ENCODE measurements around the gene ACP3. TPM values are rescaled to one million over a fixed set of nuclear protein-coding genes. Genes with fewer than 3 reads are reported as not detected.
"Not testable (repeated sequence)": the region's sequence is repeated elsewhere in the genome, so short reads cannot be mapped to it uniquely, and the experiment has no call there.

Gene ACP3
- total RNA-seq, 1 experiment from 2014 or later: 0.82 TPM

- Mint-ChIP-seq H3K4me1 (ENCODE audit: low read depth, unreplicated experiment) (no peaks in the 10 kb centered on the region), H3K27me3 (ENCODE audit: insufficient read depth, unreplicated experiment) (no peaks in the 10 kb centered on the region), H3K36me3 (ENCODE audit: insufficient read depth, unreplicated experiment) (no peaks in the 10 kb centered on the region), H3K9me3 (ENCODE audit: unreplicated experiment) (no peaks in the 10 kb centered on the region), H3K4me3 (ENCODE audit: unreplicated experiment) (no peak overlapping the region), H3K27ac (ENCODE audit: unreplicated experiment) (no peak overlapping the region)
- no peak for TF ChIP-seq CTCF (IDR thresholded peaks at IDR 0.05; ENCODE audit: insufficient read depth in 1 of 2, low read depth in 1 of 2, low read length in 1 of 2, severe bottlenecking in 1 of 2, unreplicated experiment in 1 of 2)
- ChIA-PET CTCF (interaction anchor here (1.0 kb wide), 1 partner anchor 139 kb away, joined by 4 read pairs; no protein-coding TSS in a partner anchor), POLR2A (no interaction called here)
- Histone ChIP-seq H3K27me3 (replicated peaks; ENCODE audit: control insufficient read depth, insufficient read depth, low read length) (no peaks in the 10 kb centered on the region), H3K36me3 (ENCODE audit: control insufficient read depth, insufficient read depth, low read length) (no peaks in the 10 kb centered on the region), H3K4me1 (no peaks in the 10 kb centered on the region), H3K4me3 (ENCODE audit: low read depth, low read length) (no peak overlapping the region), H3K9me3 (no peaks in the 10 kb centered on the region)
- BruUV-seq (replicated peaks): no TSS peak
- intact Hi-C loops (cut with micrococcal nuclease; ENCODE audit: unreplicated experiment): no loop called here
- DNase-seq: no peak
These were observed 79.0 kb downstream of the ACP3 start for GRCh38 chr3:132396255-132396654.

- H3K4me3 ChIP-seq (ENCODE audit: low read depth, low read length); H3K27me3 Mint-ChIP-seq (ENCODE audit: insufficient read depth, unreplicated experiment); H3K4me3 Mint-ChIP-seq (ENCODE audit: unreplicated experiment); DNase-seq; POLR2A ChIA-PET; H3K9me3 Mint-ChIP-seq (ENCODE audit: unreplicated experiment); H3K9me3 ChIP-seq; H3K36me3 Mint-ChIP-seq (ENCODE audit: insufficient read depth, unreplicated experiment); intact Hi-C loops (cut with micrococcal nuclease; ENCODE audit: unreplicated experiment); H3K4me1 Mint-ChIP-seq (ENCODE audit: low read depth, unreplicated experiment); H3K4me1 ChIP-seq; BruUV-seq (replicated peaks); H3K27me3 ChIP-seq (replicated peaks; ENCODE audit: control insufficient read depth, insufficient read depth, low read length); H3K27ac Mint-ChIP-seq (ENCODE audit: unreplicated experiment); H3K36me3 ChIP-seq (ENCODE audit: control insufficient read depth, insufficient read depth, low read length): not testable (repeated sequence)
- CTCF ChIA-PET: interaction anchor here (1.0 kb wide), 1 partner anchor 140 kb away, joined by 4 read pairs; no protein-coding TSS in a partner anchor
These were observed 79.6 kb downstream of the ACP3 start for GRCh38 chr3:132396776-132397175.

GRCh38 chr3:132399054-132399929, 82.1 kb downstream of the ACP3 start:
- BruUV-seq (replicated peaks): no TSS peak
- POLR2A ChIA-PET: no interaction called here
- intact Hi-C loops (cut with micrococcal nuclease; ENCODE audit: unreplicated experiment): loop anchor here (1.0 to 2.0 kb wide), 4 partner anchors 47 to 146 kb away; no protein-coding TSS in a partner anchor

More at GRCh38 chr3:132399054-132399929, 82.1 kb downstream of the ACP3 start:
- Histone ChIP-seq H3K4me1 (no peaks in the 10 kb centered on the region), H3K27me3 (replicated peaks; ENCODE audit: control insufficient read depth, insufficient read depth, low read length) (no peaks in the 10 kb centered on the region), H3K9me3 (no peaks in the 10 kb centered on the region), H3K4me3 (ENCODE audit: low read depth, low read length) (no peak overlapping the region), H3K36me3 (ENCODE audit: control insufficient read depth, insufficient read depth, low read length) (no peaks in the 10 kb centered on the region)
- CTCF ChIA-PET: interaction anchor here (0.6 to 1.2 kb wide), 6 partner anchors 22 to 148 kb away, joined by 3 to 17 read pairs (median 4); no protein-coding TSS in a partner anchor
- Mint-ChIP-seq H3K9me3 (ENCODE audit: unreplicated experiment) (no peaks in the 10 kb centered on the region), H3K4me3 (ENCODE audit: unreplicated experiment) (no peak overlapping the region), H3K27ac (ENCODE audit: unreplicated experiment) (no peak overlapping the region), H3K36me3 (ENCODE audit: insufficient read depth, unreplicated experiment) (no peaks in the 10 kb centered on the region), H3K27me3 (ENCODE audit: insufficient read depth, unreplicated experiment) (no peaks in the 10 kb centered on the region), H3K4me1 (ENCODE audit: low read depth, unreplicated experiment) (no peaks in the 10 kb centered on the region)
- TF ChIP-seq CTCF (IDR thresholded peaks at IDR 0.05; ENCODE audit: insufficient read depth in 1 of 2, low read depth in 1 of 2, low read length in 1 of 2, severe bottlenecking in 1 of 2, unreplicated experiment in 1 of 2): peak; percentile 78 to 83
- DNase-seq: peak in 1 of 2 experiments; percentile 49
